Daoy (cell line): ENCODE data around the gene COLEC11. TPM values are rescaled to one million over a fixed set of nuclear protein-coding genes. Genes with fewer than 3 reads are reported as not detected.
A peak's percentile ranks its signal among the peaks of the same experiment; 100 is the strongest.
"Not testable (repeated sequence)": the region's sequence is repeated elsewhere in the genome, so short reads cannot be mapped to it uniquely, and the experiment has no call there.

Experiments
- DNase-seq: peaks from one replicate; pipeline ENCODE4 v3.0.0-alpha.2; 2015; ENCODE audit warnings: low read depth
- total RNA-seq: library from RNA; depleted of rRNA; stranded (reverse); fragments of >200 nt; shearing (Covaris generic); gene quantifications from 2 replicates; pipeline ENCODE4 v1.2.3, GENCODE V29; 2014

Gene COLEC11
- total RNA-seq, 1 experiment from 2014 or later: not detected

DNA sequence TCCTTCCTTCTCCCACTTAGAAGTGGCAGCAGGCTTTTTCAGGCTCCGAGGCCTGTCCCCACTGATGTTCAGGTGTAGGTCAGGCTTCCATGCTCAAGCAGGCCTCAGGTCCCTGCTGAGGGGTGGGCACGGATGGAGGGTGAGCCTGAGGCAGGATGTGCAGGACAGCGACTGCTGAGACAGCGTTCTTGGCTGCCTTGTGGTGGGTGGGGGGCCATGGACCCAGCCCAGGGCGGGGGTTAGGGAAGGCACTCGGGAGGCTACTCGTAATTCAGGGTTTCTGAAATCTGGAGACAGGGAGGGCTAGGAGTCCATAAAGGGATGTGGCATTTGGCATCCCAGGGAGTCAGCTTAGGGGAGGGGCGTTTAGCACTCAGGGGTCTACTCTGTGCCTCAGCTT, 30.3 kb downstream of the COLEC11 start:
- DNase-seq: peak; percentile 0

DNA sequence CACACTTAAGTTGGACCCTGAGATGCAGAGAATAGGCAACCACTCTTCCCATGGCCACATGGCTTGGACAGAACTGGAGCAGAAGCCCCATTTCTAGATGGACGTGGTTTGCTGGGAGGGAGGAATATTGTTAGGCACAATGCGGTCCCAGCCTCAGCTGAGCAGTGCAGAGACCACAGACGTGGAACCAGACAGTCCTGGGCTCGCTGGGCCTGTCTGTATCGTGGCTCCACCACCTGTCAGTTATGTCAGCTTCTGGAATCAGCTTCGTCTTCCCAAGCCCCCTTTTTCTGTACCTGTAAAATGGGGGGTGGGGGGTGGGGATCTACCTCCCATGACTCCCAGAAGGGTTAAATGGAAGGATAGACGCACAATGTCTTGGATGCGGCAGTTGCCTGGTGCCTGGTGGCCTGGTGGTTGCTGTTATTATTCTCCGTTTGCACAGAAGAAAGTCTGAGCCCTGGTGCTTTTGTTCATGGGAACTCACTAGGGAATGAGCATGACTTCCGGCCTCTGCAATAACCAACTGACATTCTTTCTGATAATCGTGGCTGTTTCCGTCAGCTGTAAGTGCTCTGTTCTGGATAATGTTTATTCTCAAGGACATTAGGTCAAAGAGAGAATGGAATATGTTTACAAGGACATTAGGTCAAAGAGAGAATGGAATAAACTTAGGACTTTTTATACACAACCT, 31.4 kb downstream of the COLEC11 start:
- peak; percentile 7 for DNase-seq

DNA sequence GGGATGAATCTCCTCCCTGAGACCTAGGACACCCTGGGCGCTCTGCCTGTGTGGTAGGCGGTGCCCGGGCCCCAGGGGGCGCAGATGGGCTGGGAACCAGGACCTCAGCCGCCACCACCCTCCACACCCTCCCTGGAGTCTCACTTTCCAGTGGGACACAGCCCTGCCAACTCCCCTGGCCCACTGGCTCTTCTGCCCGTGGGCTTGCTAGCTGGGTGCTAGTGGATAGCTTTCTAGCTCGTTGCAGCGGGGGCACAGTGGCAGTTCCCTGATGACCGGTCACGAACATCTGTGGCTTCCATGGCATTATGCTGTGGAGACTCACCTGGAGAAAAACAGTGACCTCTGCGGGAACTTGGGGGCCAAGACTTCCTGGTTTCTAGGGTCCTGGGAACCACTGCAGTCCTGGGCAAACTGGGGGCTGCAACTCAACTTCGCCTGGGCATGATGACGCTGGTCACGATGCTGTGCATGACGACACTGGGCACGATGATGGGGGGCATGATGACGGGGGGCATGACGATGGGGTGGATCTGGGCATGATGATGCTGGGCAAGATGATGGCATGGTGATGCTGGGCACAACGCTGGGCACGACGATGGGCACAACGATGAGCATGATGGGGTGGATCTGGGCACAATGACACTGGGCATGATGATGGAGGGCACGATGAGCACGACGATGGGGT, 32.0 kb downstream of the COLEC11 start:
- DNase-seq: peak; percentile 15

DNA sequence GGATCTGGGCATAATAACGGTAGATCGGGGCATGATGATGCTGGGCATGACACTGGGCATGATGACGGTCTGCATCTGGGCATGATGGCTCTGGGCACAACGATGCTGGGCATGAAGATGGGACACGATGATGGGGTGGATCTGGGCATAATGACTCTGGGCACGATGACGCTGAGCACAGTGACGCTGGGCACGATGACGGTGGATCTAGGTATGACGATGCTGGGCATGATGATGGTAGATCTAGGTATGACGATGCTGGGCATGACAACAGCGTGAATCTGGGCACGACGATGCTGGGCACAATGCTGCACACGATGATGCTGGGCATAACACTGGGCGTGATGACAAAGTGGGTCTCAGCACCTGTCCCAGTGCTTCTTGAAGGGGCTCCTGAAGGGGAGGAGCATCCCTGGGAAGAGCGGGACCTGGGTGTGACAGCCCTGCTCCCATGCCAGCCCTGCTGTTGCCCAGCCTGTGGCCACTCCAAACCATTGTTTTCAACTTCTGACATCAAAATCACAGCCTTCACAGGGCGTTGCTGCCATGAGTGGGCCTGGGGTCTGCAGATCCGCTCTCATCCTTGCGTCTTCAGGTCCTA, 32.7 kb downstream of the COLEC11 start:
- DNase-seq: no peak

DNA sequence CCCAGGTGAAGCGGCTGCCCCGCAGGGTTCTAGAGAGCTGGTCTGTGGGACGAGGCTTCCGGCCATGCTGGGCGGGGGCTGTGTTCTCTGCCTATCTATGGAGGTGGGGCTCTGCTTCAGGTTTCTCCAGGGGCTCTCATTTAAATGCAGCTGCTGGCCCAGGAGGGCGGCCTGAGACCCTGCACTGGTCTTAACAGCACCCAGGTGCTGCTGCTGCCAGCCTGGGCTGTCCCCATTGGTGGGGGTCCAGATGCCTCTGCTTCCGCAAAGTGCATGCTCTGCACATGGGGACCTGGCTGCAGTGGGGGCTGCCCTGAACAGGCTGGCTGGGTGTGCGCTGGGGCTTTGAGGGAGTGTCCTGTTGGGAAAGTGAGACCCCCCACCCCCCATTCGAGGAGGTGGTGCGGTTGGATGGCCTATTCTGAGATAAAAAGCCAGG, 33.3 kb downstream of the COLEC11 start:
- no peak for DNase-seq

DNA sequence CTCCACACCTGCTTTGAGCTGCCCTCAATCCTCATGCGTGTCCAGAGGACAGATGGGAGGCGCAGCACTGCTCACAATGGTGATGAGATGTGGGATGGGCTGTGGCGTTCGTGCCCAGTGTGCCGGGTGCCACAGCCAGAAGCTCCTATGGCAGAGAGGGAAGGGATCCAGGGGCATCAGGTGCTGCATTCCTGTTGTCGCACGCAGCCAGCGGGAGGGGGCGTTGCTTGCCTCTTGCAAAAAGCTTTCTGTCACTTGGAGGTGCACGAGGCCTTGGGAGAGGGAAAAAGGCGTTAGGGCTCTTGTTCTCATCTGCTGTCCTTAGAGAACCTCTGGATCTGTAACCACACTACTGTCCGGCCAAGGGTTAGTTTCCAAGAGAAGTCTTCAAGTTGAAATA, 33.9 kb downstream of the COLEC11 start:
- no peak for DNase-seq

DNA sequence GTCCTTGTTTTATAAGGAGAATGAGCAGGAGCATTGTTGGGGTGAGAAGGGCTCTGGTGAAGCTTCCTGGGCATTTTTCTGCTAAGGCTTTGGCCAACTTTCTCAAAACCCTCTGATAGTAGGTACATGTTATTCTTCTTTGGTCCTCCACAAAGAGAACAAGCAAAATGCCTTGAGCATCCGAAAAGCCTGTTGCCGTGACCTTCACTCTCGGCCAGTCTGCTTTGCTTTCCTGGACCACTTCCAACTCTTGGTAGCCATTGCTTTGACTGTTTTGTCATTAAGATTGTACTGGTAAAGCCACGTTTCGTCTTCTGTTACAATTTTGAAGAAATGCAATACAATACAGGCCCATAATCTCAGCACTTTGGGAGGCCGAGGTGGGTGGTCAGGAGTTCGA, 35.7 kb downstream of the COLEC11 start:
- DNase-seq: peak; percentile 0

DNA sequence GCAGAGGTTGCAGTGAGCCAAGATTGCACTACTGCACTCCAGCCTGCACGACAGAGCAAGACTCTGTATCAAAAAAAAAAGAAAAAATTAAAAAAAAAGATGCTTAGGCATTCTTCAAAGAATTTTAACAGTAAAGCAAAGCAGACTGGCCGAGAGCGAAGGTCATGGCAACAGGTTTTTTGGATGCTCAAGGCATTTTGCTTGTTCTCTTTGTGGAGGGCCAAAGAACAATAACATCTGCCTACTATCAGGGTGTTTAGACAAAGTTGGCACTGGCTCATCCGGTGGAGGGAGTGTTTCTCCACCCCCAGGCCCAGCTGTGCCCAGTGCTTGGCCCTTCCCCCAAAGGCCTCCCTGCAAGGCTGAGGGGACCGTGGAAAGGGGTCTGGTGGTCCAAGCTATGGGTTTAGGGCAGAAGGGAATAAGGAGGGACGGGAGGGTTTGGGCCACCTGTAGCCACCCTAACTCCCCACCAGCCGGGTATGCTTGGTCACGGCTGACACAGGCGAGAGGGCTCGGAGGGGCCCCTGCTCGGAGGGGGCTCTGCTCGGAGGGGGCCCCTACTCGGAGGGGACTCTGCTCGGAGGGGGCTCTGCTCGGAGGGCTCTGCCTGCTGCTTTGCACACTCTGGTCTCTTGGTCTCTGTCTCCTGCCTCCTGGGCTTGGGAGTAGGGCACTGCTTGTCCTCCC, 36.4 kb downstream of the COLEC11 start:
- DNase-seq: peak; percentile 0

DNA sequence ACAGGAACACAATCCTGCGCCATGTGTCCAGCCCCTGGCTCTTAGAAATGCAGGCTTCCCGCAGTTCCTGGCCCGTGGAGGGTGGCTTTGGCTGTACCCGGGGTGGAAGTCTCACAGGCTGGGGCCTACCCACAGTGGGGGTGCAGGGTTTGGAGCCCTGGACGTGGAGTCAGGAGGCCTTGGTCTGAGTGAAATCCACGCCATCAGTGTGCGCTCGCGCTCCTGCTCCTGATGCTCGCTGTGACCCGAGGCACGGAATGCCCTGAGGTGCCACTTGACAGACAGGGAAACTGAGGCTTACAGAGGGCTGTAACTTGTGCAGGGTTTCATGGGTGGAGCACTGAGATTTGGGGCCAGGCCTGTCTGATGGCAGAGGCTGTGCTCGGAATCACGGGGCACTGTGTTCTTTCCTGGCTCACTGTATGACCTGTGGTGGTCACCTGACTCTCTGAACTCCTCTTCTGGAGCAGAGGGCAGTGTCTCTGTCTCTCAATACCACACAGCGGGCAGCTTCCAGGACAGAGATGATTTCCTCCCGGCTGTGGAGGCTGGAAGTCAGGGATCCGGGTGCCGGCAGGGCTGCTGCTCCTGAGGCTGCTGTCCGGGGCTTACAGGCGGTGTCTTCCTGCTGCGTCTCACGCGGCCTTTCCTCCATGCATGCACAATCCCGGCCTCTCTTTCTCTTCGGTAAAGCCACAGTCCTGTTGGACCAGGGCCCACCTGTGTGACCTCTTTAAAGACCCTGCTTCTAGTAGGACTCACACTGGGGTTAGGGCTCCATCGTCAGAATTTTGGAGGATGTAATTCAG, 37.1 kb downstream of the COLEC11 start:
- DNase-seq: peak; percentile 1

DNA sequence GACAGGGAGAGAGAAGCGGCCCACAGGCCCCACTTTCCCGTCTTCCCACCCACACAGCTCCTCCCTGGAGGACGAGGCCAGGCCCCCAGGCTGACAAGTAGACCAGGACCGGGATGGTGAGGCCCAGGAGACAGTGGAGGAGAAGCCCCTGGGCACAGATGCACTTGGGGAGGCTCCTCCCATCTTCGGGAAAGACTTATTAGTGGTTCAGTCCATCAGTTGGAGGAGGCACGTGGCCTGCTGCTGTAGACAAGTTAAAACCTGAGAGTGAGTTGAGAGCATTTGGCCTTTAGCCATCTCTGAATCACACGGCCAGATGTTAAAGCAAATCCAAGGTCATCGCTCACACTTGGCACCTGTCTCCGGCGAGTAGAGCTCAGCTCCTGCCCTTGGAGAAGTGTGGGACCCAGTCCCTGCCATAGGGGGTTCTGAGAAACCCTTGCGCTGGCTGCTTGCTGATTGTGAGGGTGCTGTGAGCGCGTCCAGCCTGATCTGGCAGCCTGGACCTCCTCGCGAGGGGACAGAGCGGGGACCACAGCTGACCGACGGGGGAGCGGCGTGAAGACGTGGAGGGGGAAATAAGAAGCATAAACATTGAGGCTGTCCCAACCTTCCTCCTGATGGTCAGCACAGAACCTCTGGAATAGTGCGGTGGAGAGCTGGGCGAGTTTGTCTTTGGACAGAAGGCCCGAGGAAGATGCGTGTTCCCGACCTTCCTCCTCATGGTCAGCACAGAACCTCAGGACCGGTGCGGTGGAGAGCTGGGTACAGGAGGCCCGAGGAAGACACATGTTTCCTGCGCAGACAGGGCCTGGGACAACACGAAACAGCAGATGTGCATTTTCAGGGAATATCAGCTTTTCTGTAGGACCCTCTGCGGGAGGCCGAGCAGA, 38.4 kb downstream of the COLEC11 start:
- peak; percentile 56 for DNase-seq

DNA sequence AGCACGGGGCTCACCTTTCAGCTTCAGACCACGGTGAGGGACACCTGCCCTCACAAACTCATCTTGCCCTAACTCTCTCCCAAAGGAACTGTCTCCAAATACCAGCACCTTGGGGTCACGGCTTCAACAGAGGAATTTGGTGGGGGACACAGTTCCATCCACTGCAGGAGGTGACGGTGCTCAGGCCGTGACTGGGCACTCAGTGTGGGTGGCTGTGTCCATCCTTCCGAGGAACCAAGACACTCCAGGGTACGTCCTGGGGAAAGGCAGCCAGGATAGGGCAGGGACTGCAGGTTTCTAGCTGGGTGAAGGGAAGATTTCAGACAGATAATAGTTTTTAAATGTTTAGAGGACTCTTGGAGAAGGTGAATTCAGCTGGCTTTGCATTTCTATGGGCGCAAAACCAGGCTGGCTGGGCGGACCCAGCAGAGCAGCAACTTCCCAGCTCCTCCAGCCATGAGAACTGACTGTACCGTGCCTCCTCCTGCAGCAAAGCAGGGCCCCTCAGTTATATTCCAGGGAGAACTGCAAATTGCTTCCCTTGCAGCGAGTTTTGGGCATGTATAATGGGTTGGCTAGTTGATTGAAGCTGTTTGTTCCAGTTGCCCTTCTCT, 39.2 kb downstream of the COLEC11 start:
- no peak for DNase-seq

DNA sequence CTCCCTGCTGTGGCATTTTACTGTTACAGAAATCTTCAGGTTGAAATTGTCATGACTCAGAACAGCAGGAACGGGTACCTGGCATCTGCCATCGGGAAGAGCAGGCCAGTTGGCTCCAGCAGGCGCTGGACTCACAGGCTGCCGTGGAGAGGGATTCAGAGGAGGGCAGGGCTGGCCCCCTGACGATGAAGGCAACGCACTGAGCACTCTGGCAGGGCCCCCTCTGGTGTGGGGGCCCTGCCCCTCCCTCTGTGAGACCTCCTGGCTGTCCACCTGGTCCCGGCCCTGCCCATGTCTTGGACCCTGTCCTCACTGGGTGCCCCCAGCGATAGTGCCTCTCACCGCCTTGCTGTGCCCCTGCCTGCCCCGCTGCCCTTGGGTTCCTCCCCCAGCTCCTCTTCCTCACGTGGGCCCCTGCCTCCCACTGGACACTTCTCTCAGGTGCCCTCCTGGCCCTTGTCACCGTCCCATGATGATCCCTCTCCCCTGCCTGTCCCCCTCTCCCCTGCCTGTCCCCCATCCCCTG, 39.7 kb downstream of the COLEC11 start:
- DNase-seq: no peak

DNA sequence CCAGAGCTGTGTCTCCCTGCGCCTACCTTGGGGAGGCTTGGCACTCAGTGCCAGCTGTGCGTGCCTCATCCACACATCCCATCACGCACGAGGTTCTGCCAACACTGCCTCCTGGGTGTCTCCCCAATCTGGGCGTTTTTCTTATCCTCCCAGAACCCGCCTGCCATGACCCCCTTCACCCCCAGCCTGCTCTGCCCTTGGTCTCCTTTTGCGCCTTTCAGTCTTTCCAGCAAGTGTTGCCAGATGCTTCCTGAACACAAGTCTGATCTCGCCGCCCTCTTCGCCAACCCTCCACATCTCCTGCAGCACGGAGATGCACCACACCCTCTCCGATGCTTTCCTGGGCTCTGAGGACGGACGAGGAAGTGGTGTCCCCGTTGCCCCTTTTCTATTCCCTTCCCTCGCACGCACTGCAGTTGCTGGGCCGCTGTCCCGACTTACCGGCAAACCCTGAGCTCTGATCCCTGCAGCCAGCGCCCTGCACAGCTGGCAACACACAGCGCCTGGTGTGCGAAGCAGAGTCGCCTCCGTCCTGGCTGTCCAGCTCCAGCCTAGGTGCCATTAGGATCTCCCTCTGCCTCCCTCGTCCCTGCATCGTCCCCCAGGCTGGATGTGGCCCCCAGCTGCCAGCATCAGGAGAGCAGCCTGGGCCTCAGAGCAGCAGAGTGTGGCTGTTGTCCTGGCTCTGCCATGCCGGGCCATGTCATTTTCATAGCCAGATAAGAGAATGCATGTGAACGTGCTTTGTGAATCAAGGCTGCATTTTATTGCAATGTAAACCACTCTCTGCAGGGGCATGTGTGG, 40.5 kb downstream of the COLEC11 start:
- no peak for DNase-seq

DNA sequence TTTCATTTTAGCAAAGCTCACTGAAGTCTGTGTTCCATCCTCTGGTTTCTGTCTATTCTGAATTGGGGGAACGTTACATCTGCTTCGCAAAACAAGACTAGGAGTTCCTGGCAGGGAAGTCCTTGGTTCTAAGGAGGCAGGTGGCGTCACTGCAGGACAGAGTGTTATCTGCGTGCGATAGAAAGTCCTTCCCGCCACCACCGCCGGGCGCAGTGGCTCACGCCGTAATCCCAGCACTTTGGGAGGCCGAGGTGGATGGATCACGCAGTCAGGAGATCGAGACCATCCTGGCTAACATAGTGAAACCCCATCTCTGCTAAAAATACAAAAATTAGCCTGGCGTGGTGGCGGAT, 41.0 kb downstream of the COLEC11 start:
- DNase-seq: not testable (repeated sequence)

DNA sequence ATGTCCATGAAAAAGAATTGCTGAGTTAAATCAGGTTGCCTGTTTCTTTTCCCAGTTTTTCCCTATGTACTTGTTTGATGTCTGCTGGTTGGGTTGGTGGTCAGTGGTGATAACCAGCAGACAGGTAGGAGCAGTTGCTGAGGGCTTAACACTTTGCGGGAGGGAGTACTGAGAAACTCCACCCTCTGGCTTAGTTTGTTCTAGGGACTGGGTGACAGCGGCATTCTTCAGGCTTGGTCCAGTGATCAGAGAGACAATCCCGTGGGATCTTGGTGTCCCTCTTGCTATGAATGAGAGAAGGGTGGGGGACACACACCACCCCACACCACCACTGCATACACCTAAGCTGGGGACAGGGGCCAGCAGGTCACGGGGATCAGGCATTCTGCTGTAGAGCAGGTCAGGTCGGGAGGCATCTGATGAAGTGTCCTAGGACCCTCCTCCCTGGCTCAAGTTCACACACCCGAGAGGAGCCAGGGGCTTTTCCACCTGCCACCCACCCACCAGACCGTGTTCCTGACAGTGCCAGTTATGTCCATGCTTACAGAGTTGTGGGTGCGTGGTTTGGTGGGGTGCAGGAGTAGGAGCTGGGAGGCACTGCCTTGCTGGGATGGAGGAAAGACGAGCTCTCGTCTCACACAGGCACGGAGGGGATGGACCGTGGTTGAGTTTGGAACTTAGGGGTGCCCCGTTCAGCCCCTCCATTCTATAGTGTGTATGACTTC, 41.8 kb downstream of the COLEC11 start:
- no peak for DNase-seq

DNA sequence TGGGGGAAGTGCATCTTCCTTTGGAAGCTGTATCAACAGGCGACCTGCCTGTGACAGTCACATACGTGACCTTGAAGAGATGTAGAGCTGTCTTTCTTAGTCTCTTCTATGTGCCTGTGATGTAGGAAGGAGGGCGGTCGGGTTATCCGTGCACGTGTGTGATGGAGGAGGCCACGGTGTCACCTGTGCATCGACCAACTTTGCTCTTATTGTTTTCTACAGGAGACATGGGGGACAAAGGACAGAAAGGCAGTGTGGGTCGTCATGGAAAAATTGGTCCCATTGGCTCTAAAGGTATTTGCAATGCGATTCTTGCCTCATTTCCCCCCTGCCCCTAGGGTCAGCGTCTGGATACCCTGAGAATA, 42.4 kb downstream of the COLEC11 start:
- no peak for DNase-seq

DNA sequence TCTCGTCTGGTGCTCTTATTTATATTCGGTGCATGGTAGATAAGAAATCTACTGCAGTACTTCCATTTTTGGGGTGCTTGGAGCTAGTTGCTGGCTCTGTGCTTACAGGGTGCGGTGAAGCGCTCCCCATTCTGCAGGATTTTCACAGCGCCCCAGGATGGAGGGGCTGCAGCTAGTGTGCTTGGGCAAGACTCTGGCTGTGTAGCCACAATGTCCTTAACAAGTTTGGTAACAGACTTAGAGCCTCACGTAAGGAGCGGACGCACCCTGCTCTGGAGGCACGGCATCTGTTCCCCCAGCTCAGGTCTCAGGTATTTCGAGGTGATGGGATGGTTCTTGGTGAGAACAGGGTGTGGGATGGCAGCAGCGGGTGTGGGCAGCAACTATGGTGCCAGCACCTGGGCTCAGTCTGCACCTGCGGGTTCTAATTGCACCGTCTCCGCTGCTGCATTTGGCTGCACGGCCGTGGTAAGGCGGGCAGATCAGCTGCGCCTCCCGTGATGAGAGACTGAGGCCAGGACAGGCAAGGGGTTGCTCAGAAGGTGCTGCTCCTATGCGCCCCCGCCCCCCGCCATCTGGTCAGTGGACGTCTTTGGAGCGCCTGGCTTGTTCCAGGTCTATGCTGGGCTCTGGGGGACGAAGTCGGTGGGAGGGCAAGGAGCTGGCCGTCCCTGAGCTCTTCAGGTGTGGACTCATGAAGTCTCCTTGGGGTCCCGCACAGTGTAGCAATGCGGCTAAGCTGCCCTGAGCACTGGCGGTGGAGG, 43.0 kb downstream of the COLEC11 start:
- no peak for DNase-seq

DNA sequence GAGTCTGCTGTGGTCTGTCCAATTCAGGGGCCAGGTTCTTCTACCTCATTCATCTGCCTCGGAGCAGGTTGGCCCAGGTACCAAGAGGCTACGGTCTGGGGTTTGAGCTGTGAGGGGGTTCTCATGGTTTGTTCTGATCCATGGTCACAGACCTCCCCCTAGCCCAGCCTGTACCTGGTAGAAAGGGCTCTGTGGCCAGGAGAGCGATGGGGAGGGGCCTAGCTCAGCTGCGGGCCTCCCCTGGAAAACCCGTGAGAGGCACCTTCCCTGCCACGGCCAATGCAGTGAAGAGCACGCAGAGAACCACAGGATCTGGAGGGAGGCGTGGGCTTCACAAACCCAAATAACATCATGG, 43.5 kb downstream of the COLEC11 start:
- no peak for DNase-seq
